HepG2 (cell line): ENCODE measurements around the gene CMIP. TPM values are rescaled to one million over a fixed set of nuclear protein-coding genes. Genes with fewer than 3 reads are reported as not detected.

Experiments
- CBFB ChIP-seq: sonication (generic); formaldehyde crosslinking; IDR thresholded peaks from 2 replicates; pipeline ENCODE4 v1.4.0; 2020; ENCODE audit warnings: missing genetic modification reagents
- DPF2 ChIP-seq: sonication (generic); formaldehyde crosslinking; IDR thresholded peaks from 2 replicates; pipeline ENCODE4 v1.4.0; 2020; ENCODE audit warnings: mild to moderate bottlenecking, low read depth, missing genetic modification reagents, borderline replicate concordance
- ESRRA ChIP-seq: sonication (generic); formaldehyde crosslinking; IDR thresholded peaks from 2 replicates; pipeline ENCODE4 v1.5.1; 2020; ENCODE audit warnings: mild to moderate bottlenecking, low read depth, missing genetic modification reagents
- HOXA9 ChIP-seq: sonication (generic); formaldehyde crosslinking; IDR thresholded peaks from 2 replicates; pipeline ENCODE4 v1.8.1; 2022; ENCODE audit warnings: missing genetic modification reagents, mild to moderate bottlenecking, moderate library complexity, borderline replicate concordance
- IRF9 ChIP-seq: sonication (generic); formaldehyde crosslinking; IDR thresholded peaks from 2 replicates; pipeline ENCODE4 v1.8.0; 2022; ENCODE audit warnings: missing genetic modification reagents, mild to moderate bottlenecking, borderline replicate concordance
- JDP2 ChIP-seq: sonication (generic); formaldehyde crosslinking; IDR thresholded peaks from 2 replicates; pipeline ENCODE4 v1.8.1; 2022; ENCODE audit warnings: missing genetic modification reagents, borderline replicate concordance
- KDM3A ChIP-seq: IDR thresholded peaks from 2 replicates; pipeline ENCODE4 v1.6.1; 2018; ENCODE audit warnings: low read depth, missing compliant biosample characterization
- MTA1 ChIP-seq: sonication (generic); formaldehyde crosslinking; IDR thresholded peaks from 2 replicates; pipeline ENCODE4 v1.4.0; 2020; ENCODE audit warnings: missing genetic modification reagents, mild to moderate bottlenecking, borderline replicate concordance
- MTERF4 ChIP-seq: sonication (generic); formaldehyde crosslinking; IDR thresholded peaks from 2 replicates; pipeline ENCODE4 v1.8.0; 2023; ENCODE audit warnings: mild to moderate bottlenecking, missing genetic modification reagents
- MTF2 ChIP-seq: sonication (generic); formaldehyde crosslinking; IDR thresholded peaks from 2 replicates; pipeline ENCODE4 v1.5.0; 2020; ENCODE audit warnings: missing genetic modification reagents, borderline replicate concordance
- NCOR1 ChIP-seq: fragments of 200-600 bp; sonication (generic); IDR thresholded peaks from 2 replicates; pipeline ENCODE4 v1.7.0; 2017; ENCODE audit warnings: antibody characterized with exemption, low read length, borderline replicate concordance
- NFATC3 ChIP-seq: sonication (generic); formaldehyde crosslinking; IDR thresholded peaks from 2 replicates; pipeline ENCODE4 v1.5.1; 2020; ENCODE audit warnings: mild to moderate bottlenecking, missing genetic modification reagents
- NR1H2 ChIP-seq: sonication (generic); formaldehyde crosslinking; IDR thresholded peaks from 2 replicates; pipeline ENCODE4 v1.8.1; 2022; ENCODE audit warnings: low read depth, missing genetic modification reagents, borderline replicate concordance
- SALL2 ChIP-seq: sonication (generic); formaldehyde crosslinking; IDR thresholded peaks from 2 replicates; pipeline ENCODE4 v1.8.1; 2023; ENCODE audit warnings: mild to moderate bottlenecking, missing genetic modification reagents, inconsistent platforms
- SOX13 ChIP-seq, 3 experiments: fragments of 450-650 bp in 1 of 3; sonication (generic) in 1 of 3; formaldehyde crosslinking in 1 of 3; IDR thresholded peaks in 2 of 3; conservative IDR thresholded peaks in 1 of 3; 2 replicates each; pipeline versions ENCODE4 v1.5.0 to v1.6.1; 2016 to 2020; ENCODE audit warnings: antibody characterized with exemption in 1 of 3, mild to moderate bottlenecking in 1 of 3, missing compliant biosample characterization in 1 of 3, missing genetic modification reagents in 1 of 3, moderate library complexity in 1 of 3
- TOPORS ChIP-seq: sonication (generic); formaldehyde crosslinking; IDR thresholded peaks from 2 replicates; pipeline ENCODE4 v1.8.0; 2023; ENCODE audit warnings: mild to moderate bottlenecking, missing genetic modification reagents
- ZFP91 ChIP-seq: sonication (generic); formaldehyde crosslinking; IDR thresholded peaks from 2 replicates; pipeline ENCODE4 v1.9.0; 2022; ENCODE audit warnings: missing genetic modification reagents, mild to moderate bottlenecking, borderline replicate concordance
- ZNF224 ChIP-seq: sonication (generic); formaldehyde crosslinking; IDR thresholded peaks from 2 replicates; pipeline ENCODE4 v1.5.0; 2020; ENCODE audit warnings: mild to moderate bottlenecking, missing genetic modification reagents
- ZNF225 ChIP-seq: sonication (generic); formaldehyde crosslinking; IDR thresholded peaks from 2 replicates; pipeline ENCODE4 v1.4.0; 2020; ENCODE audit warnings: mild to moderate bottlenecking, missing genetic modification reagents
- ZNF24 ChIP-seq: fragments of 450-650 bp; IDR thresholded peaks from 2 replicates; pipeline ENCODE4 v1.6.1; 2017; ENCODE audit warnings: antibody characterized with exemption, mild to moderate bottlenecking
- ZNF296 ChIP-seq: sonication (generic); formaldehyde crosslinking; conservative IDR thresholded peaks from 2 replicates; pipeline ENCODE4 v1.5.0; 2020; ENCODE audit warnings: mild to moderate bottlenecking, missing genetic modification reagents
- ZNF572 ChIP-seq: sonication (generic); formaldehyde crosslinking; IDR thresholded peaks from 2 replicates; pipeline ENCODE4 v1.5.1; 2020; ENCODE audit warnings: mild to moderate bottlenecking, missing genetic modification reagents
- ZNF619 ChIP-seq: sonication (generic); formaldehyde crosslinking; IDR thresholded peaks from 2 replicates; pipeline ENCODE4 v1.4.0; 2020; ENCODE audit warnings: mild to moderate bottlenecking, missing genetic modification reagents
- ZNF883 ChIP-seq: sonication (generic); formaldehyde crosslinking; IDR thresholded peaks from 2 replicates; pipeline ENCODE4 v1.5.1; 2020; ENCODE audit warnings: mild to moderate bottlenecking, missing genetic modification reagents; ENCODE audit errors: not compliant biosample characterization
- polyA plus RNA-seq, 8 experiments: library from polyadenylated mRNA; depleted of rRNA in 3 of 8; stranded (reverse) in 7 of 8; unstranded in 1 of 8; fragments of >200 nt; fragmentation: Illumina TruSeq in 4 of 8; extraction: Trizol in 4 of 8; gene quantifications; 2 replicates each; pipeline versions ENCODE4 v1.2.1 to v1.2.3, GENCODE V29; 2011 to 2016; ENCODE audit warnings: low read depth in 4 of 8, missing spikeins in 1 of 8, mixed read lengths in 1 of 8; ENCODE audit not compliant: insufficient read depth in 1 of 8
- total RNA-seq, 5 experiments: library from RNA; depleted of rRNA; stranded (reverse); fragments of >200 nt; fragmentation: Illumina TruSeq; extraction: Trizol; gene quantifications; 2 replicates each; pipeline ENCODE4 v1.2.3, GENCODE V29; 2016; ENCODE audit warnings: low read depth in 1 of 5

Gene CMIP
- total and polyA plus RNA-seq, 2 of the 13 experiments (the other 11 are each of a cell fraction or from before 2014, with no cell fraction given): 10.9 to 18.1 TPM

GRCh38 chr16:81549547-81550431, 105.2 kb downstream of the CMIP start (continued):
- TF ChIP-seq MTERF4 (peak; percentile 50; the same call in 1 of the 2 replicates), NCOR1 (0 out of 2 replicates have a peak, but pooled peaks have one; percentile 24), NFATC3 (0 out of 2 replicates have a peak, but pooled peaks have one; percentile 38), ESRRA (CRISPR knock-in tag) (peak; percentile 77; the same call in 1 of the 2 replicates), DPF2 (CRISPR knock-in tag) (peak; percentile 72; the same call in 1 of the 2 replicates), ZFP91 (CRISPR knock-in tag) (peak; percentile 81; the same call in 1 of the 2 replicates), MTA1 (CRISPR knock-in tag) (peak; percentile 66), ZNF619 (CRISPR knock-in tag) (0 out of 2 replicates have a peak, but pooled peaks have one; percentile 69), HOXA9 (CRISPR knock-in tag) (0 out of 2 replicates have a peak, but pooled peaks have one; percentile 48), SOX13 (IDR thresholded peaks at IDR 0.05) (0 out of 2 replicates have a peak, but pooled peaks have one; percentile 13), SOX13 (CRISPR knock-in tag; conservative IDR thresholded peaks at IDR 0.05 in 1 of 2, IDR thresholded peaks at IDR 0.05 in 1 of 2) (no peak), ZNF572 (0 out of 2 replicates have a peak, but pooled peaks have one; percentile 37), ZNF224 (no peak), ZNF225 (CRISPR knock-in tag) (peak; percentile 82), SALL2 (peak; percentile 58; the same call in 1 of the 2 replicates), IRF9 (peak; percentile 37; the same call in 1 of the 2 replicates), NR1H2 (CRISPR knock-in tag) (no peak), MTF2 (CRISPR knock-in tag) (peak; percentile 46), TOPORS (no peak), ZNF883 (CRISPR knock-in tag) (peak; percentile 68), KDM3A (CRISPR knock-in tag) (0 out of 2 replicates have a peak, but pooled peaks have one; percentile 8), JDP2 (CRISPR knock-in tag) (no peak), ZNF24 (no peak), CBFB (CRISPR knock-in tag) (no peak), ZNF296 (CRISPR knock-in tag) (0 out of 2 replicates have a peak, but pooled peaks have one; percentile 36)
